Upper lobe of left lung (tissue), 6 donors: ENCODE data around the gene EXOC4. TPM values are rescaled to one million over a fixed set of nuclear protein-coding genes. Genes with fewer than 3 reads are reported as not detected.

Source experiments
- ATAC-seq, 2 donors: fragments of 200-7000 bp; cut with Tn5 transposase; one replicate each; pipeline ENCODE4 v1.9.1; 2022; ENCODE audit warnings: mild to moderate bottlenecking in 2 of 2, moderate library complexity in 2 of 2; ENCODE audit not compliant: low FRiP score in 2 of 2
- DNase-seq, 2 donors: peaks; one replicate each; pipeline ENCODE4 v3.0.0-alpha.2; 2019 to 2020
- H3K27ac ChIP-seq, 4 donors: fragments of 200-600 bp; sonication (generic); one replicate each; pipeline ENCODE4 v1.5.1; 2016 to 2019
- H3K27me3 ChIP-seq, 4 donors: fragments of 200-600 bp; sonication (generic); one replicate each; pipeline ENCODE4 v1.5.1; 2017 to 2019
- H3K36me3 ChIP-seq, 4 donors: fragments of 200-600 bp; sonication (generic); one replicate each; pipeline ENCODE4 v1.5.1; 2016 to 2019
- H3K4me1 ChIP-seq, 4 donors: fragments of 200-600 bp; sonication (generic); one replicate each; pipeline ENCODE4 v1.5.1; 2018 to 2019
- H3K4me3 ChIP-seq, 4 donors: fragments of 200-600 bp; sonication (generic); one replicate each; pipeline ENCODE4 v1.5.1; 2017 to 2019; ENCODE audit warnings: mild to moderate bottlenecking in 2 of 4, moderate library complexity in 1 of 4
- H3K9me3 ChIP-seq, 4 donors: fragments of 200-600 bp; sonication (generic); one replicate each; pipeline ENCODE4 v1.5.1; 2018 to 2019
- EP300 ChIP-seq, 4 donors: sonication (generic); formaldehyde crosslinking; IDR thresholded peaks; one replicate each; pipeline ENCODE4 v1.5.1; 2017; ENCODE audit warnings: antibody characterized with exemption in 4 of 4, control low read depth in 2 of 4
- POLR2A ChIP-seq, 4 donors: fragments of 450-650 bp; IDR thresholded peaks; one replicate each; pipeline ENCODE4 v1.5.1; 2016 to 2017; ENCODE audit warnings: antibody characterized with exemption in 4 of 4, mild to moderate bottlenecking in 2 of 4
- POLR2AphosphoS5 ChIP-seq, 2 donors: sonication (generic); formaldehyde crosslinking; IDR thresholded peaks; one replicate each; pipeline ENCODE4 v1.5.1; 2017; ENCODE audit warnings: antibody characterized with exemption in 2 of 2
- WGBS, 2 donors: methylation state at CpG; one replicate each; pipeline ENCODE4 v1.1.5; 2017 to 2018; 5-methylcytosine and 5-hydroxymethylcytosine counted together
- total RNA-seq, 6 donors: library from RNA; depleted of rRNA in 4 of 6; stranded (reverse); fragments of >200 nt in 4 of 6; gene quantifications; one replicate each; pipeline versions ENCODE4 v1.1.0 to v1.2.1, GENCODE V29; 2016 to 2021
- TF ChIP-seq, protein P1 (sequence below), 6 experiments: fragments of 450-650 bp in 4 of 6; fragments of 200-600 bp in 2 of 6; sonication (generic) in 2 of 6; IDR thresholded peaks; one replicate each; pipeline ENCODE4 v1.5.1; 2016 to 2019; ENCODE audit warnings: antibody characterized with exemption in 6 of 6
- donor health status: DM: no; HTN: no; CAD: no; lungs with moderate emphysema.
- donor health status: DM: no; HTN: yes; CAD: no; lungs with severe emphysema.

The EXOC4 gene
- total RNA-seq, 6 donors from 2014 or later, result 56.3 to 325 (median 99.4) TPM

GRCh38 chr7:133805426-133805825 is 552.5 kb downstream of the EXOC4 start:
- Histone ChIP-seq H3K27me3 (no peaks in the 10 kb centered on the region), H3K4me3 (no peak overlapping the region), H3K36me3 (no peaks in the 10 kb centered on the region), H3K4me1 (no peaks in the 10 kb centered on the region), H3K27ac (no peak overlapping the region), H3K9me3 (no peaks in the 10 kb centered on the region)
- TF ChIP-seq, protein P1, sequence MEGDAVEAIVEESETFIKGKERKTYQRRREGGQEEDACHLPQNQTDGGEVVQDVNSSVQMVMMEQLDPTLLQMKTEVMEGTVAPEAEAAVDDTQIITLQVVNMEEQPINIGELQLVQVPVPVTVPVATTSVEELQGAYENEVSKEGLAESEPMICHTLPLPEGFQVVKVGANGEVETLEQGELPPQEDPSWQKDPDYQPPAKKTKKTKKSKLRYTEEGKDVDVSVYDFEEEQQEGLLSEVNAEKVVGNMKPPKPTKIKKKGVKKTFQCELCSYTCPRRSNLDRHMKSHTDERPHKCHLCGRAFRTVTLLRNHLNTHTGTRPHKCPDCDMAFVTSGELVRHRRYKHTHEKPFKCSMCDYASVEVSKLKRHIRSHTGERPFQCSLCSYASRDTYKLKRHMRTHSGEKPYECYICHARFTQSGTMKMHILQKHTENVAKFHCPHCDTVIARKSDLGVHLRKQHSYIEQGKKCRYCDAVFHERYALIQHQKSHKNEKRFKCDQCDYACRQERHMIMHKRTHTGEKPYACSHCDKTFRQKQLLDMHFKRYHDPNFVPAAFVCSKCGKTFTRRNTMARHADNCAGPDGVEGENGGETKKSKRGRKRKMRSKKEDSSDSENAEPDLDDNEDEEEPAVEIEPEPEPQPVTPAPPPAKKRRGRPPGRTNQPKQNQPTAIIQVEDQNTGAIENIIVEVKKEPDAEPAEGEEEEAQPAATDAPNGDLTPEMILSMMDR (IDR thresholded peaks at IDR 0.05), result no peak
- TF ChIP-seq EP300 (IDR thresholded peaks at IDR 0.05) (no peak), POLR2A (IDR thresholded peaks at IDR 0.05) (no peak), POLR2AphosphoS5 (IDR thresholded peaks at IDR 0.05) (no peak)
- 68 to 72% methylated on average over 2 of the region's 2 CpGs for WGBS, 2 donors
- ATAC-seq, result no peak
- DNase-seq, result no peak

GRCh38 chr7:133807624-133808492 is 555.0 kb downstream of the EXOC4 start:
- ATAC-seq, result no peak
- H3K4me1 ChIP-seq, result no peaks in the 10 kb centered on the region

GRCh38 chr7:133808493-133808866 is 555.6 kb downstream of the EXOC4 start:
- WGBS, 2 donors, result 91 to 96% methylated on average over 2 of the region's 2 CpGs
- DNase-seq (no peak), ATAC-seq (no peak)
- no peaks in the 10 kb centered on the region for H3K9me3 ChIP-seq
- TF ChIP-seq POLR2AphosphoS5 (IDR thresholded peaks at IDR 0.05) (no peak), POLR2A (IDR thresholded peaks at IDR 0.05) (no peak), EP300 (IDR thresholded peaks at IDR 0.05) (no peak)
- TF ChIP-seq, protein P1 (IDR thresholded peaks at IDR 0.05), result no peak
- no peaks in the 10 kb centered on the region for H3K4me1 ChIP-seq
- H3K4me3 ChIP-seq, result no peak overlapping the region
- no peaks in the 10 kb centered on the region for H3K27me3 ChIP-seq
- no peaks in the 10 kb centered on the region for H3K36me3 ChIP-seq
- no peak overlapping the region for H3K27ac ChIP-seq

More at GRCh38 chr7:133807624-133808492, 555.0 kb downstream of the EXOC4 start:
- WGBS, 2 donors, result 63 to 84% methylated on average over 7 of the region's 7 CpGs
- no peaks in the 10 kb centered on the region for H3K27me3 ChIP-seq
- H3K36me3 ChIP-seq, result no peaks in the 10 kb centered on the region
- no peak for DNase-seq
- no peak overlapping the region for H3K27ac ChIP-seq
- H3K9me3 ChIP-seq, result no peaks in the 10 kb centered on the region
- no peak overlapping the region for H3K4me3 ChIP-seq
- TF ChIP-seq POLR2A (IDR thresholded peaks at IDR 0.05) (no peak), EP300 (IDR thresholded peaks at IDR 0.05) (no peak)

DNA sequence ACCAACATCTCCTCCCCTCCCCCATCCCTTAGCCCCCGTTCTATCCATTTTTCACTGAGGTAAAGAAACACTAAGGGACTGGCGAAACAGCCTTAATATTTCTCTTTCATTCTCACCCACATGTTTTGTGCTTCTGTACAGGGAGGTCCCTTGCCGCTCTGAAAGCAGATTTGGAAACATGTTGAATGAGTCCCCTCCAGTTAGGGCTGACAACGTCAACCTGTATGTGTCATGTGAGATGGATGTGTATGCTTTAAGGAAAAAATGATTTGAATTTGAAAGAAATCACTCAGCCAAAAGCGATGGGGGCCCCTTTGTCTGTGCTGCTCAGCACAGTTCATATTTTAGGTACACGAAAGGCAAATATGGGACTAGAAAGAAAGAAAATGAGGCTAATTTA is 560.0 kb downstream of the EXOC4 start:
- TF ChIP-seq POLR2A (IDR thresholded peaks at IDR 0.05), result no peak
- no peak for TF ChIP-seq EP300 (IDR thresholded peaks at IDR 0.05)
- TF ChIP-seq POLR2AphosphoS5 (IDR thresholded peaks at IDR 0.05), result no peak
- TF ChIP-seq, protein P1 (IDR thresholded peaks at IDR 0.05), result no peak
- 96 to 97% methylated on average over 6 of the region's 6 CpGs for WGBS, 2 donors
- ATAC-seq (no peak), DNase-seq (no peak)
- Histone ChIP-seq H3K4me3 (no peak overlapping the region), H3K36me3 (peaks cover 0 to 7% (median 0%) of the 10 kb centered on the region in 4 donors), H3K4me1 (no peaks in the 10 kb centered on the region), H3K27ac (no peak overlapping the region), H3K9me3 (no peaks in the 10 kb centered on the region), H3K27me3 (no peaks in the 10 kb centered on the region)

DNA sequence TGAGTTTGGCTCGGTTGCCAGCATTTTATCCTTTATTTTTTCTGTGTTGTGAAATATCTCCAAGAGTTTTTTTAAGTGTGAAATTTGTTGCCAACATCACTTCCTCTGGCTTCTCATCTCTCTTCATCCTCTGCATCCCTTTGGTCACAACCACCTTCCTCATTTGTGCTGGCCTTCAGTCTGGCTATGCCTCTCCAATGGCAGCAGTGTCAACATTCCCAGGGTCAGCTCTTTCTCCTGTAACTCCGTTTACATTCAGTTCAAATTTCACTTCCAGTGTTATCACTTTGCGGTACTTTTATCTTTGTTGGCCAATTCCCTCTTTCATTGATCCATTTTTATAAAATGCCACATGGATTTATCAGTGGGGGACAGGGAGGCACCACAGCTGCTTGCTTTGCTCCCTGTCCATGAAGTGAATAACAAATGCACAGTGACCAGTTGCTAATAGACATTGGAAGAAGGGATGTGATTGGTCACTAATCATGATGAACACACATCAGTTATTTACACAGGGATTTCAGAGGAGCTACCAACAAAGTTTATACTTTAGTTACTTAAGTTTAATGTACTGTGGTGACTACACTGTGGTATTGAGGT is 562.8 kb downstream of the EXOC4 start:
- ATAC-seq, result no peak
- no peak overlapping the region for H3K27ac ChIP-seq
- H3K27me3 ChIP-seq, result no peaks in the 10 kb centered on the region
- H3K9me3 ChIP-seq, result no peaks in the 10 kb centered on the region
- no peak for DNase-seq
- no peak overlapping the region for H3K4me3 ChIP-seq
- TF ChIP-seq, protein P1 (IDR thresholded peaks at IDR 0.05), result no peak
- no peak for TF ChIP-seq POLR2AphosphoS5 (IDR thresholded peaks at IDR 0.05)
- TF ChIP-seq POLR2A (IDR thresholded peaks at IDR 0.05), result no peak
- TF ChIP-seq EP300 (IDR thresholded peaks at IDR 0.05), result no peak
- WGBS, 2 donors, result 81 to 89% methylated on average over 3 of the region's 3 CpGs
- peaks cover 0 to 17% (median 4%) of the 10 kb centered on the region in 4 donors for H3K36me3 ChIP-seq
- H3K4me1 ChIP-seq, result no peaks in the 10 kb centered on the region
